H9 (cell line): ENCODE data around the gene HYAL3. TPM values are rescaled to one million over a fixed set of nuclear protein-coding genes. Genes with fewer than 3 reads are reported as not detected.

Experiments
- DNase-seq: peaks from one replicate; pipeline ENCODE4 v3.0.0-alpha.2; 2017
- H2AFZ ChIP-seq: one replicate; pipeline ENCODE4 v1.6.1; 2013; ENCODE audit warnings: mild to moderate bottlenecking, low read length, control low read depth, moderate library complexity
- H2AK5ac ChIP-seq: 2 replicates; pipeline ENCODE4 v1.6.1; 2013; ENCODE audit warnings: low read length, control low read depth, mixed read lengths; ENCODE audit not compliant: insufficient read length
- H2BK120ac ChIP-seq: one replicate; pipeline ENCODE4 v1.6.1; 2013; ENCODE audit warnings: low read depth, mild to moderate bottlenecking, low read length, control low read depth, inconsistent platforms; ENCODE audit not compliant: poor library complexity, severe bottlenecking
- H2BK12ac ChIP-seq: 2 replicates; pipeline ENCODE4 v1.6.1; 2013; ENCODE audit warnings: low read length, control low read depth, mixed read lengths, low read depth; ENCODE audit not compliant: insufficient read length
- H2BK15ac ChIP-seq: 2 replicates; pipeline ENCODE4 v1.6.1; 2013; ENCODE audit warnings: low read depth, low read length, control low read depth
- H2BK20ac ChIP-seq: one replicate; pipeline ENCODE4 v1.6.1; 2013; ENCODE audit warnings: low read depth, mild to moderate bottlenecking, low read length, control low read depth, inconsistent platforms; ENCODE audit not compliant: poor library complexity, severe bottlenecking
- H2BK5ac ChIP-seq: 2 replicates; pipeline ENCODE4 v1.6.1; 2013; ENCODE audit warnings: low read length, control low read depth, mixed read lengths; ENCODE audit not compliant: insufficient read length
- H3K14ac ChIP-seq: 2 replicates; pipeline ENCODE4 v1.6.1; 2013; ENCODE audit warnings: low read length, control low read depth; ENCODE audit not compliant: insufficient read depth
- H3K18ac ChIP-seq: 2 replicates; pipeline ENCODE4 v1.6.1; 2013; ENCODE audit warnings: low read depth, mild to moderate bottlenecking, mixed read lengths, low read length, control low read depth; ENCODE audit not compliant: insufficient read length
- H3K23ac ChIP-seq: 2 replicates; pipeline ENCODE4 v1.6.1; 2013; ENCODE audit warnings: low read length, control low read depth, mixed read lengths, low read depth; ENCODE audit not compliant: insufficient read length
- H3K23me2 ChIP-seq: 2 replicates; pipeline ENCODE4 v1.6.1; 2013; ENCODE audit warnings: low read depth, mild to moderate bottlenecking, mixed read lengths, low read length, control low read depth; ENCODE audit not compliant: insufficient read length, poor library complexity, severe bottlenecking
- H3K27ac ChIP-seq: 2 replicates; pipeline ENCODE4 v1.5.1; 2013; ENCODE audit warnings: low read length, control low read depth, mixed read lengths, low read depth; ENCODE audit not compliant: insufficient read length
- H3K27me3 ChIP-seq: 2 replicates; pipeline ENCODE4 v1.6.1; 2013; ENCODE audit warnings: low read length, control low read depth, inconsistent platforms; ENCODE audit not compliant: insufficient read depth
- H3K4ac ChIP-seq: 2 replicates; pipeline ENCODE4 v1.6.1; 2013; ENCODE audit warnings: low read depth, mild to moderate bottlenecking, control low read depth, inconsistent platforms, low read length, moderate library complexity
- H3K4me1 ChIP-seq: 2 replicates; pipeline ENCODE4 v1.6.1; 2013; ENCODE audit warnings: low read length, control low read depth, inconsistent platforms; ENCODE audit not compliant: insufficient read depth
- H3K4me2 ChIP-seq: 2 replicates; pipeline ENCODE4 v1.6.1; 2013; ENCODE audit warnings: low read length, control low read depth, mixed read lengths; ENCODE audit not compliant: insufficient read length, insufficient read depth
- H3K56ac ChIP-seq: 2 replicates; pipeline ENCODE4 v1.6.1; 2013; ENCODE audit warnings: low read depth, mild to moderate bottlenecking, mixed read lengths, low read length, control low read depth; ENCODE audit not compliant: insufficient read length
- H3K79me1 ChIP-seq: 2 replicates; pipeline ENCODE4 v1.6.1; 2013; ENCODE audit warnings: low read depth, mild to moderate bottlenecking, moderate library complexity, low read length, control low read depth, inconsistent platforms; ENCODE audit not compliant: insufficient read depth, poor library complexity, severe bottlenecking
- H3K79me2 ChIP-seq: 2 replicates; pipeline ENCODE4 v1.6.1; 2013; ENCODE audit warnings: low read length, control low read depth, inconsistent platforms; ENCODE audit not compliant: insufficient read depth
- H3K9ac ChIP-seq: 2 replicates; pipeline ENCODE4 v1.6.1; 2013; ENCODE audit warnings: low read length, control low read depth, mixed read lengths; ENCODE audit not compliant: insufficient read length; ENCODE audit errors: extremely low read depth
- H3K9me3 ChIP-seq: one replicate; pipeline ENCODE4 v1.6.1; 2013; ENCODE audit warnings: low read depth, low read length, inconsistent platforms; ENCODE audit not compliant: control insufficient read depth
- H3T11ph ChIP-seq: one replicate; pipeline ENCODE4 v1.6.1; 2013; ENCODE audit warnings: mild to moderate bottlenecking, low read length, control low read depth, inconsistent platforms
- H4K20me1 ChIP-seq: one replicate; pipeline ENCODE4 v1.6.1; 2013; ENCODE audit not compliant: control insufficient read depth, insufficient read length, insufficient read depth
- H4K5ac ChIP-seq: 2 replicates; pipeline ENCODE4 v1.6.1; 2013; ENCODE audit warnings: low read depth, mild to moderate bottlenecking, mixed read lengths, low read length, control low read depth; ENCODE audit not compliant: insufficient read length
- H4K8ac ChIP-seq: replicated peaks from 2 replicates; pipeline ENCODE4 v1.6.1; 2013; ENCODE audit warnings: low read length, control low read depth, mixed read lengths, low read depth; ENCODE audit not compliant: insufficient read length
- H4K91ac ChIP-seq: 2 replicates; pipeline ENCODE4 v1.6.1; 2013; ENCODE audit warnings: low read depth, mild to moderate bottlenecking, moderate library complexity, mixed read lengths, low read length, control low read depth; ENCODE audit not compliant: insufficient read length
- H3K27ac Mint-ChIP-seq, 3 experiments: 2 replicates in 2 of 3; 3 replicates in 1 of 3; pipeline ENCODE4 v1.8.0; 2020 to 2021; ENCODE audit warnings: mixed read lengths in 3 of 3, mild to moderate bottlenecking in 1 of 3, moderate library complexity in 1 of 3
- H3K27me3 Mint-ChIP-seq: 2 replicates; pipeline ENCODE4 v1.8.0; 2021; ENCODE audit warnings: low read depth, mild to moderate bottlenecking, moderate library complexity, mixed read lengths
- H3K36me3 Mint-ChIP-seq, 3 experiments: 2 replicates in 2 of 3; 3 replicates in 1 of 3; pipeline ENCODE4 v1.8.0; 2020 to 2021; ENCODE audit warnings: low read depth in 3 of 3, mixed read lengths in 3 of 3; ENCODE audit not compliant: insufficient read depth in 1 of 3
- H3K4me1 Mint-ChIP-seq, 2 experiments: 2 replicates each; pipeline ENCODE4 v1.8.0; 2020; ENCODE audit warnings: mixed read lengths in 2 of 2
- H3K4me3 Mint-ChIP-seq, 2 experiments: 2 replicates in 1 of 2; 3 replicates in 1 of 2; pipeline ENCODE4 v1.8.0; 2020 to 2021; ENCODE audit warnings: mild to moderate bottlenecking in 2 of 2, mixed read lengths in 2 of 2, moderate library complexity in 1 of 2
- H3K9me3 Mint-ChIP-seq, 2 experiments: 2 replicates in 1 of 2; 3 replicates in 1 of 2; pipeline ENCODE4 v1.8.0; 2020; ENCODE audit warnings: mild to moderate bottlenecking in 2 of 2, mixed read lengths in 2 of 2, moderate library complexity in 1 of 2
- WGBS: extraction: QIAGEN DNeasy Blood & Tissue Kit; methylation state at CpG from one replicate; pipeline ENCODE4 v1.1.7; 2013; ENCODE audit warnings: missing lambda C conversion rate, low lambda C conversion rate, mixed read lengths; ENCODE audit not compliant: insufficient read length; ENCODE audit errors: extremely low coverage; 5-methylcytosine and 5-hydroxymethylcytosine counted together
- total RNA-seq: library from RNA; stranded (reverse); gene quantifications from 2 replicates; pipeline ENCODE4 v1.2.1, GENCODE V29; 2021
- TF ChIP-seq, protein P1 (sequence below): fragments of 200-600 bp; sonication (generic); conservative IDR thresholded peaks from 3 replicates; pipeline ENCODE4 v1.8.0; 2021; ENCODE audit warnings: antibody characterized with exemption, mild to moderate bottlenecking

The HYAL3 gene
- total RNA-seq, 1 experiment from 2014 or later: 3.1 TPM

DNA sequence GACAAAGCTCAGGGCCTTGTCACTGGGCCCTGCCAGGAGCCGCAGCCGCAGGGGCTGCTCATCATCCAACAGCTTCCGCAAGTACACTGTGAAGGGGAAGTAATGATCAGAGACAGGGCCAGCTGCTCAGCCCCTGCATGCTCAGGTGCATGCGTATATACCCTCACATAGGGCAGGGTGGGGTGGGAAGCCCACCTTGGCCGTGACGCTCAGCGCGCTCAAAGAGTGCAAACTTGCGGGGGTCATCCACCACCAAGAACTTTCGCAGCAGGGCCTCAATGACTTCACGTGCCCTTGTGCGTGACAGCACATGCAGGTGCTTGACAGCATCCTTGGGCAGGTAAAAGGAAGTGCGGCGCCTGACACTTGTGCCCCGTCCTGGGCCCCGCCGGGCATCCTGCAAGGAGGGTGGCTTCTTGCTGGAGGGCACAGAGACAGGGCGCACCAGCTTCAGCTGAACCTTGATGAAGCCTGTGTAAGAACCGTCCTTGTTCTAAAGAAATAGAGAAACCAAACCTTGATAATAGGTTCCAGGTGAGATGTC is 32.2 kb upstream of the HYAL3 start:
- Mint-ChIP-seq H3K4me3 (no peak overlapping the region), H3K9me3 (no peaks in the 10 kb centered on the region), H3K4me1 (peaks cover 14 to 29% of the 10 kb centered on the region in 2 experiments), H3K36me3 (peaks cover 13 to 47% (median 45%) of the 10 kb centered on the region in 3 experiments; a peak in 6 of 7 replicates), H3K27me3 (no peaks in the 10 kb centered on the region; the same call in 1 of the 2 replicates), H3K27ac (no peak overlapping the region)
- H3K18ac ChIP-seq: no peak overlapping the region
- H3K14ac ChIP-seq: no peak overlapping the region
- H4K5ac ChIP-seq: no peak overlapping the region
- no peak overlapping the region for H2BK5ac ChIP-seq
- peaks cover 13% of the 10 kb centered on the region for H3K23me2 ChIP-seq
- H3K4me2 ChIP-seq: no peak overlapping the region
- H3K27me3 ChIP-seq: no peaks in the 10 kb centered on the region
- H2AFZ ChIP-seq: no peak overlapping the region
- no peak overlapping the region for H3K27ac ChIP-seq
- peaks cover 9% of the 10 kb centered on the region; the same call in 1 of the 2 replicates for H3K79me2 ChIP-seq
- no peak overlapping the region for H3K23ac ChIP-seq
- H4K8ac ChIP-seq: no peak overlapping the region
- H2BK20ac ChIP-seq: no peak overlapping the region
- H2BK12ac ChIP-seq: no peak overlapping the region
- H3T11ph ChIP-seq: no peak overlapping the region
- no peak overlapping the region for H3K9ac ChIP-seq
- H2BK120ac ChIP-seq: no peak overlapping the region
- no peaks in the 10 kb centered on the region for H4K20me1 ChIP-seq
- H3K9me3 ChIP-seq: no peaks in the 10 kb centered on the region
- DNase-seq: no peak
- H3K4me1 ChIP-seq: no peaks in the 10 kb centered on the region; the same call in 1 of the 2 replicates
- no peak overlapping the region for H2AK5ac ChIP-seq
- no peak overlapping the region for H2BK15ac ChIP-seq
- TF ChIP-seq, protein P1, sequence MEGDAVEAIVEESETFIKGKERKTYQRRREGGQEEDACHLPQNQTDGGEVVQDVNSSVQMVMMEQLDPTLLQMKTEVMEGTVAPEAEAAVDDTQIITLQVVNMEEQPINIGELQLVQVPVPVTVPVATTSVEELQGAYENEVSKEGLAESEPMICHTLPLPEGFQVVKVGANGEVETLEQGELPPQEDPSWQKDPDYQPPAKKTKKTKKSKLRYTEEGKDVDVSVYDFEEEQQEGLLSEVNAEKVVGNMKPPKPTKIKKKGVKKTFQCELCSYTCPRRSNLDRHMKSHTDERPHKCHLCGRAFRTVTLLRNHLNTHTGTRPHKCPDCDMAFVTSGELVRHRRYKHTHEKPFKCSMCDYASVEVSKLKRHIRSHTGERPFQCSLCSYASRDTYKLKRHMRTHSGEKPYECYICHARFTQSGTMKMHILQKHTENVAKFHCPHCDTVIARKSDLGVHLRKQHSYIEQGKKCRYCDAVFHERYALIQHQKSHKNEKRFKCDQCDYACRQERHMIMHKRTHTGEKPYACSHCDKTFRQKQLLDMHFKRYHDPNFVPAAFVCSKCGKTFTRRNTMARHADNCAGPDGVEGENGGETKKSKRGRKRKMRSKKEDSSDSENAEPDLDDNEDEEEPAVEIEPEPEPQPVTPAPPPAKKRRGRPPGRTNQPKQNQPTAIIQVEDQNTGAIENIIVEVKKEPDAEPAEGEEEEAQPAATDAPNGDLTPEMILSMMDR: no peak
- H3K56ac ChIP-seq: no peak overlapping the region
- H3K4ac ChIP-seq: no peak overlapping the region
- no peak overlapping the region for H4K91ac ChIP-seq
- WGBS: no CpG with 5 or more reads among the region's 19 CpGs
- peaks cover 6% of the 10 kb centered on the region for H3K79me1 ChIP-seq
